Fibroblast of pulmonary artery (primary cell): ENCODE data around the gene PRODH2.
"Not testable (repeated sequence)": the region's sequence is repeated elsewhere in the genome, so short reads cannot be mapped to it uniquely, and the experiment has no call there.

ENCODE experiments used
- DNase-seq: peaks from one replicate; pipeline ENCODE4 v3.0.0-alpha.2; 2010; ENCODE audit warnings: low read depth
- H3K4me3 ChIP-seq: replicated peaks from 2 replicates; pipeline ENCODE4 v1.5.1; 2011; ENCODE audit warnings: low read depth, mild to moderate bottlenecking, control low read depth, low read length, moderate library complexity
- TF ChIP-seq, protein P1 (sequence below): IDR thresholded peaks from 2 replicates; pipeline ENCODE4 v1.5.1; 2011; ENCODE audit warnings: mild to moderate bottlenecking, control low read depth, low read length, inconsistent platforms; ENCODE audit errors: missing control alignments

The PRODH2 gene

GRCh38 chr19:35773020-35773806, 39.4 kb downstream of the PRODH2 start:
- peak; percentile 54 for DNase-seq
- TF ChIP-seq, protein P1, sequence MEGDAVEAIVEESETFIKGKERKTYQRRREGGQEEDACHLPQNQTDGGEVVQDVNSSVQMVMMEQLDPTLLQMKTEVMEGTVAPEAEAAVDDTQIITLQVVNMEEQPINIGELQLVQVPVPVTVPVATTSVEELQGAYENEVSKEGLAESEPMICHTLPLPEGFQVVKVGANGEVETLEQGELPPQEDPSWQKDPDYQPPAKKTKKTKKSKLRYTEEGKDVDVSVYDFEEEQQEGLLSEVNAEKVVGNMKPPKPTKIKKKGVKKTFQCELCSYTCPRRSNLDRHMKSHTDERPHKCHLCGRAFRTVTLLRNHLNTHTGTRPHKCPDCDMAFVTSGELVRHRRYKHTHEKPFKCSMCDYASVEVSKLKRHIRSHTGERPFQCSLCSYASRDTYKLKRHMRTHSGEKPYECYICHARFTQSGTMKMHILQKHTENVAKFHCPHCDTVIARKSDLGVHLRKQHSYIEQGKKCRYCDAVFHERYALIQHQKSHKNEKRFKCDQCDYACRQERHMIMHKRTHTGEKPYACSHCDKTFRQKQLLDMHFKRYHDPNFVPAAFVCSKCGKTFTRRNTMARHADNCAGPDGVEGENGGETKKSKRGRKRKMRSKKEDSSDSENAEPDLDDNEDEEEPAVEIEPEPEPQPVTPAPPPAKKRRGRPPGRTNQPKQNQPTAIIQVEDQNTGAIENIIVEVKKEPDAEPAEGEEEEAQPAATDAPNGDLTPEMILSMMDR = no peak
- H3K4me3 ChIP-seq = no peak overlapping the region

GRCh38 chr19:35772362-35772761, 40.3 kb downstream of the PRODH2 start:
- not testable (repeated sequence) for DNase-seq, H3K4me3 ChIP-seq

DNA sequence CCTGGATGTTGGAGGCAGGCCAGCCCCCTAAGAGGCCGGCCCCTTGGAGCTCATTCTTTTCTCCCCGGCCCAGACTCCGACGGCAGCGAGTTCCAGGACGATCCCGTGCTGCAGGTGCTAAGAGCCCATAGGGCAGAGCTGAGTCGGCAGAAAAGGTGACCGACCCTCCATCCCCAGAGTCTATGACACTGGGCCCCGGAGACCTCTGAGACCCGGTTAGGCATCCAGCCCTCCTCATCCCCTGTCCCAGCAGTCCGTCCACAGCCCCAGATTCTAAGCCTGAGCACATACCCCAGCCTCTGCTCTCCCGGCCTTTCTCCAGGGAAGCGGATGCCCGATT, 44.6 kb downstream of the PRODH2 start:
- no peak overlapping the region for H3K4me3 ChIP-seq
- TF ChIP-seq, protein P1 = no peak
- no peak for DNase-seq

DNA sequence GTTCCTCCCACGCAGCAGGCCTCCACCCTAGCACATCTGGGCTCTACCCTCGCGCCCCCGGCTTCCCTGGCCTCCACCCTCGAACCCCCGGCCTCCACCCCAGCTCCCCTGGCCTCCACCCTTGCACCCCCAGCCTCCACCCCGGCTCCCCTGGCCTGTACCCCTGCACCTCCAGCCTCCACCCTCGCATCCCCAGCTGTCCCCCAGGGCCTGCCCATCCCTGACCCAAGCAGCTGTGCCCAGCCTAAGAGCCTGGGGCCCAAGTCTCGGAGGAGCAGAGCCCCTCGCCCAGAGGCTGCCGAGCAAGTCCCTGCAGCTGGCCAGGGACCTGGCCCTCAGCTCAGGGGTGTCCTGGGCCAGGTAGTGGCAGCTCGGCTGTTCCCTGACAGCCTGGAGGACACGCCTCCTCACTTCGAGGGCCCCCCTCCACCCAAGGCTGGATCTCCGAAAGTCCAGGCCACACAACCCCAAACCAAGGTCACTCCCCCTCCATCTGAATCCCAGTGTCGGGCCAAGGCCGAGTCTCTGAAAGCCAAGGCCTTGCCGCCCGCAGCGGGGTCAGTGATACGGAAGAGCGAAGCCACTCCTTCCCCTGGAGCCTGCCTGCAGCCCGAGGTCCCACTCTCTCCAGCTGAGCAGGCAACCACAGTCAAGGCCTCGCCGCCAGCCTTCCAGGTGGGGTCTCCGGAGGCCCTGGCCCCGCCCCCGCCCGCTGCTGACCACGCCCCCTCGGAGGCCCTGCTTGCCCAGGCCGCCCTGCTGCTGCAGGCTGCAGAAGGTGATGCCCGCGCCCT, 45.2 kb downstream of the PRODH2 start:
- no peak for DNase-seq
- TF ChIP-seq, protein P1 = no peak
- no peak overlapping the region for H3K4me3 ChIP-seq

GRCh38 chr19:35766571-35767104, 46.0 kb downstream of the PRODH2 start:
- TF ChIP-seq, protein P1 = no peak
- no peak for DNase-seq
- no peak overlapping the region for H3K4me3 ChIP-seq

DNA sequence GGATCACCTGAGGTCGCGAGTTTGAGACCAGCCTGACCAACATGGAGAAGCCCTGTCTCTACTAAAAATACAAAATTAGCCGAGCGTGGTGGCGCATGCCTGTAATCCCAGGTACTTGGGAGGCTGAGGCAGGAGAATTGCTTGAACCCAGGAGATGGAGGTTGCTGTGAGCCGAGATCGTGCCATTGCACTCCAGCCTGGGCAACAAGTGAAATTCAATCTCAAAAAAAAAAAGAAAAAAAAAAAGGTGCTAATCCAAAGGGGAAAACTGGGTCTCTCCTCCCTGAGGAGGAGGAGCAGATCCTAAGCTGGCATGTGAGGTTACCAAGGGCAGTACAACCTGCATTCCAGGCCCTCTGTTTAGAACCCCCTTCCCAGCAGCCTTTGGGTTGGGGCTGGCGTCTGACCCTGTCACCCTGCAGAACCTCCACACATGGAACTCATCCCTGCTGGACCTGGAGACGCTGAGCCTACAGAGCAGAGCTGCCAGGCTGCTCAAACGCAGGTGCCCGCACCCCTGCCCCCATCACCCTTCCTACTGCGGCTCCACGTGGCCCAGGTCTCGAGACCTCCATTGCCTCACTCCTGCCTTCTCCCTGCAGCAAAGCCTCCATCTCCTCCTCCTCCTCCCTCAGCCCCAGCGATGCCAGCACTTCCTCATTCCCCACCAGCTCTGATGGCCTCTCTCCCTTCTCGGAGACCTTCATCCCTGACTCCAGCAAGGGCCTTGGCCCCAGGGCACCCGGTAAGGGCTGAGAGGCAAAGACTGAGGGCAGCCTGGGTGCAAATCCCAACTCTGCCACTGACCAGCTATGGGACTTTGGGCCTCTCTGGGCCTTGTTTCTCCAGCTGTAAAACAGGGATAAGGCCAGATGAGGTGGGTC, 48.0 kb downstream of the PRODH2 start:
- TF ChIP-seq, protein P1 = no peak
- DNase-seq = no peak
- no peak overlapping the region for H3K4me3 ChIP-seq
